Osteoblast (primary cell): ENCODE data around the gene KRT86. TPM values are rescaled to one million over a fixed set of nuclear protein-coding genes. Genes with fewer than 3 reads are reported as not detected.

Experiments used
- DNase-seq: peaks from one replicate; pipeline ENCODE4 v3.0.0; 2011; ENCODE audit warnings: low spot score, mixed read lengths; ENCODE audit not compliant: insufficient read length; ENCODE audit errors: missing footprints
- H2AFZ ChIP-seq: 2 replicates; pipeline ENCODE4 v1.6.0; 2011; ENCODE audit warnings: mild to moderate bottlenecking, low read length
- H3K27ac ChIP-seq: 2 replicates; pipeline ENCODE4 v1.5.1; 2011; ENCODE audit warnings: mild to moderate bottlenecking, low read depth, low read length, moderate library complexity
- H3K27me3 ChIP-seq: 2 replicates; pipeline ENCODE4 v1.6.0; 2012; ENCODE audit warnings: mild to moderate bottlenecking, control low read depth, inconsistent platforms, low read length, moderate library complexity; ENCODE audit not compliant: insufficient read depth
- H3K36me3 ChIP-seq: 2 replicates; pipeline ENCODE4 v1.5.1; 2011; ENCODE audit warnings: mild to moderate bottlenecking, low read length, control low read depth, moderate library complexity; ENCODE audit not compliant: insufficient read depth
- H3K4me1 ChIP-seq: 2 replicates; pipeline ENCODE4 v1.5.1; 2011; ENCODE audit warnings: mild to moderate bottlenecking, low read length, control low read depth, moderate library complexity; ENCODE audit not compliant: insufficient read depth
- H3K4me2 ChIP-seq: 2 replicates; pipeline ENCODE4 v1.6.0; 2011; ENCODE audit warnings: mild to moderate bottlenecking, low read length; ENCODE audit not compliant: insufficient read depth
- H3K4me3 ChIP-seq: fragments of 200-600 bp; sonication (generic); 3 replicates; pipeline ENCODE4 v1.5.1; 2012; ENCODE audit warnings: mild to moderate bottlenecking, low read length, inconsistent platforms; ENCODE audit not compliant: insufficient read depth
- H3K79me2 ChIP-seq: 2 replicates; pipeline ENCODE4 v1.6.0; 2012; ENCODE audit warnings: mild to moderate bottlenecking, low read length, control low read depth, inconsistent platforms; ENCODE audit not compliant: insufficient read depth
- H3K9me3 ChIP-seq: 2 replicates; pipeline ENCODE4 v1.5.1; 2011; ENCODE audit warnings: low read depth, low read length, control low read depth
- H4K20me1 ChIP-seq: 2 replicates; pipeline ENCODE4 v1.6.0; 2012; ENCODE audit warnings: mild to moderate bottlenecking, low read length, control low read depth; ENCODE audit not compliant: insufficient read depth
- total RNA-seq: library from RNA; depleted of rRNA; stranded (reverse); fragments of >200 nt; gene quantifications from 2 replicates; pipeline ENCODE4 v1.2.3, GENCODE V29; 2012
- TF ChIP-seq, protein P1 (sequence below): IDR thresholded peaks from 2 replicates; pipeline ENCODE4 v1.5.1; 2011; ENCODE audit warnings: mild to moderate bottlenecking, low read depth, low read length, moderate library complexity; ENCODE audit errors: extremely low read depth

The KRT86 gene
- total RNA-seq, 1 donor, result 0.36 TPM

DNA sequence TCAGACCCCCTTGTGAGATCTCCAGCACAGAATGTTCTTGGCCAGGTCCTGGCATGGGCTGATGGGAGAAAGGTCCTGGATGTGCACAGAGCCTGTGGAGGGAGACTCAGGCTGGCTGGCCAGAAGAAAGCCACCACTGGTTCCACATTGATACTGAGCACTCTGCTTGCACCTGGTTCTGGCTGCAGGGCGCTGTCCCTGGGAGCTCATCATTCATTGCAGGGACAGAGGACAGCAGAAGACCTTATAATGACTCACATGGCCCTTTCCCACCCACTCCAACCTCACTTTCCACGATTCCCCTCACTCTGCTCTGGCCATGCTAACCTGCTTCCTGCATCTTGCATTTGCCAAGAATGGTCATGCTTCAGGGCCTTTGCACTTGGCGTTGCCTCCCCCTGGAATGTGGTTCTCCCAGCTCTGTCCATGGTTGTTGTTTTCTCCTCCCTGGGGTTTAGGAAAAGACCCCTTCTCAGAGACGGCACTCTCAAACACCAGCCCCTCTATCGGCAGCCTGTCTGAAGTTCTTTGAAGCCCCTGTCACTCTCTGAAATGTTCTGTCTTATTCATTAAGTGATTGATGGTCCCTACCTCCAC is 31.1 kb upstream of the KRT86 start:
- Histone ChIP-seq H3K27me3 (no peaks in the 10 kb centered on the region), H3K27ac (peak overlapping the region; percentile 70), H3K4me3 (no peak overlapping the region), H3K79me2 (no peaks in the 10 kb centered on the region), H2AFZ (peak overlapping the region; percentile 78), H3K36me3 (no peaks in the 10 kb centered on the region), H3K9me3 (no peaks in the 10 kb centered on the region), H3K4me1 (peaks cover 38% of the 10 kb centered on the region), H4K20me1 (no peaks in the 10 kb centered on the region), H3K4me2 (peak overlapping the region; percentile 41)
- TF ChIP-seq, protein P1, sequence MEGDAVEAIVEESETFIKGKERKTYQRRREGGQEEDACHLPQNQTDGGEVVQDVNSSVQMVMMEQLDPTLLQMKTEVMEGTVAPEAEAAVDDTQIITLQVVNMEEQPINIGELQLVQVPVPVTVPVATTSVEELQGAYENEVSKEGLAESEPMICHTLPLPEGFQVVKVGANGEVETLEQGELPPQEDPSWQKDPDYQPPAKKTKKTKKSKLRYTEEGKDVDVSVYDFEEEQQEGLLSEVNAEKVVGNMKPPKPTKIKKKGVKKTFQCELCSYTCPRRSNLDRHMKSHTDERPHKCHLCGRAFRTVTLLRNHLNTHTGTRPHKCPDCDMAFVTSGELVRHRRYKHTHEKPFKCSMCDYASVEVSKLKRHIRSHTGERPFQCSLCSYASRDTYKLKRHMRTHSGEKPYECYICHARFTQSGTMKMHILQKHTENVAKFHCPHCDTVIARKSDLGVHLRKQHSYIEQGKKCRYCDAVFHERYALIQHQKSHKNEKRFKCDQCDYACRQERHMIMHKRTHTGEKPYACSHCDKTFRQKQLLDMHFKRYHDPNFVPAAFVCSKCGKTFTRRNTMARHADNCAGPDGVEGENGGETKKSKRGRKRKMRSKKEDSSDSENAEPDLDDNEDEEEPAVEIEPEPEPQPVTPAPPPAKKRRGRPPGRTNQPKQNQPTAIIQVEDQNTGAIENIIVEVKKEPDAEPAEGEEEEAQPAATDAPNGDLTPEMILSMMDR, result no peak
- DNase-seq, result peak; percentile 55

DNA sequence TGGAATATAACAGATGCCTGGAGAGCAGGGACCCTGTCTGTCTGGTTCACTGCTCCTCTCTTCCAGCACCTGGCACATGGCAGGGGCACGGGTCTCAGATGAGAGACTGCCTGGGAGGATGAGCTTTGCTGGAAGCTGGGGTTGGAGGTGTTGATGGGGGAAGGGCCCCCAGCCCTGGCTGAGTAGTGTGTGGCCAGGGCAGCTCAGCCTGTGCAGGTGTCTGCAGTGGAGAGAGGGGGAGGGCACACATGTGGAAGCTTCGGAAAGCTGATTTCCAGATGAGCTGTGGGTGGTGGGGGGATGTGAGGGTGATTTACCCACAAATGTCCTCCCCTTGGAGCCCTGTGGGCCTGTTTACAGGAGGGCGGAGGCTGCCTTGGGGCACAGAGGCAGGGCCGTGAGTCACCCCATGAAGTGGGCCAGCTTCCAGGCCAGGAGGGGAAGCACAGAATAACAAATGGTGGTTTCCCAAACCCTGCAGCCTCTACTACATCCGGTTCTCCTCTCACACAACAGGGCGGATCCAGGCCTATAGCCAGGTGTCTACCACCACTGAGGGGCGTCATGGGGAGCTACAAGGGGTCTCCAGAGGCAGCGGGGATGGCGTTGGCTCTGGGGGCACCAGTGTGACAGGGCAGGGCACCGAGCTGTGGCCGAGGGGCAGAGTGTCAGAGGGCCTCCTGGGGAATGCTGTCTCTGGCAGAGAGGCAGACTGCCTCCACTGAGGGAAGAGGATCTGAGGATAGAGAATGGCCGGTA is 30.4 kb upstream of the KRT86 start:
- no peak overlapping the region for H3K4me3 ChIP-seq
- H3K4me1 ChIP-seq, result peaks cover 37% of the 10 kb centered on the region
- H3K9me3 ChIP-seq, result no peaks in the 10 kb centered on the region
- no peaks in the 10 kb centered on the region for H4K20me1 ChIP-seq
- DNase-seq, result peak; percentile 100
- peak overlapping the region; percentile 41 for H3K4me2 ChIP-seq
- peak overlapping the region; percentile 78 for H2AFZ ChIP-seq
- H3K27ac ChIP-seq, result peak overlapping the region; percentile 70
- H3K36me3 ChIP-seq, result no peaks in the 10 kb centered on the region
- no peaks in the 10 kb centered on the region for H3K27me3 ChIP-seq
- TF ChIP-seq, protein P1, result no peak
- H3K79me2 ChIP-seq, result no peaks in the 10 kb centered on the region

DNA sequence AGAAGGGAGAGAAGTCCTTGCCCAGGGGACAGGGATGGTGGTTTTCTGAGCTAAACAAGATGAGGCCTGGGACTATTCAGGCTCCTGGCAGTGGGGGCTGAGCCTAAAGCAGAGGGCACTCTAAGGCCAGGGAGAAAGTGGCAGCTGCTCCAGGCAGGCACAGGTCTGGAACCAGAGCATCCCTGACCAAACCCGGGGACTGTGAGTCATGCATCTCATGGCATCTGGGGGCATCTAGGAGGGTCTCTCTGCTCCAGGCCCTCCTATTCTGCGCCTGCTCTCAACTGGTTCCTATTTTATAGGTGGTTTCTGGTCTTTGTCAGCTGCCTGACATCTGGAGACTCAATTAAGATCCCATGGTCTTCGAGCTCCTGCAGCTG is 29.8 kb upstream of the KRT86 start:
- DNase-seq, result peak; percentile 91
- H3K79me2 ChIP-seq, result no peaks in the 10 kb centered on the region
- H3K27ac ChIP-seq, result peak overlapping the region; percentile 70
- H3K36me3 ChIP-seq, result no peaks in the 10 kb centered on the region
- TF ChIP-seq, protein P1, result no peak
- H3K4me2 ChIP-seq, result peak overlapping the region; percentile 41
- H2AFZ ChIP-seq, result peak overlapping the region; percentile 78
- peaks cover 42% of the 10 kb centered on the region for H3K4me1 ChIP-seq
- no peak overlapping the region for H3K4me3 ChIP-seq
- H3K9me3 ChIP-seq, result no peaks in the 10 kb centered on the region
- H3K27me3 ChIP-seq, result no peaks in the 10 kb centered on the region
- H4K20me1 ChIP-seq, result no peaks in the 10 kb centered on the region

DNA sequence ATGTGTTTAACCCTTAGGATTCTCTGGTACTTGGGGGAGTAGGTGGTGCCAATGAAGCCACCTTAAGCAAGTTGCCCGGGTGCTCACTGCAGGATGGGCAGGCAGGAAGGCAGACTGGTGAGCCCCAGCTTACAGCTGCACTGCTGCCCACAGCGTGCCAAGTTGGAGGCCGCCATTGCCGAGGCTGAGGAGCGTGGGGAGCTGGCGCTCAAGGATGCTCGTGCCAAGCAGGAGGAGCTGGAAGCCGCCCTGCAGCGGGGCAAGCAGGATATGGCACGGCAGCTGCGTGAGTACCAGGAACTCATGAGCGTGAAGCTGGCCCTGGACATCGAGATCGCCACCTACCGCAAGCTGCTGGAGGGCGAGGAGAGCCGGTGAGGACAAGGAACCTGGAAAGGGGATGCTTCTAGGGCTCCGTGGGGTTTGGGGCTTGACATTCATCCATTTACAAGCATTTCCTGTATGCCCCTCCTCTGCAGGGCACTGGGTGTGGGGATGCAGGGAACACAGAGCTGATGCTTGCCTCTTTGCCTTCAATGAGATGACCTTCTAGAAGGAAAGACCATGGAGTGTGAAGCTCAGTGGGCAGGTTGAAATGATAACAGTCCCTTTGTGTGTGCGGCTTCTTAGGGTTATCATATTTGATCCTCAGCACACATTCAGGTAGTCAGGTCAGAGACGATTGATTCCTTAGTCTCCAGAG is 29.0 kb upstream of the KRT86 start:
- Histone ChIP-seq H3K4me3 (no peak overlapping the region), H3K79me2 (no peaks in the 10 kb centered on the region), H3K9me3 (no peaks in the 10 kb centered on the region), H2AFZ (no peak overlapping the region), H3K27ac (no peak overlapping the region), H4K20me1 (no peaks in the 10 kb centered on the region), H3K4me2 (no peak overlapping the region), H3K4me1 (peaks cover 44% of the 10 kb centered on the region), H3K27me3 (no peaks in the 10 kb centered on the region), H3K36me3 (no peaks in the 10 kb centered on the region)
- peak; percentile 68 for DNase-seq
- TF ChIP-seq, protein P1, result no peak
